Measurements from ENCODE around the gene CDH4.
"Not testable (repeated sequence)": the region's sequence is repeated elsewhere in the genome, so short reads cannot be mapped to it uniquely, and the experiment has no call there.

Gene CDH4

DNA sequence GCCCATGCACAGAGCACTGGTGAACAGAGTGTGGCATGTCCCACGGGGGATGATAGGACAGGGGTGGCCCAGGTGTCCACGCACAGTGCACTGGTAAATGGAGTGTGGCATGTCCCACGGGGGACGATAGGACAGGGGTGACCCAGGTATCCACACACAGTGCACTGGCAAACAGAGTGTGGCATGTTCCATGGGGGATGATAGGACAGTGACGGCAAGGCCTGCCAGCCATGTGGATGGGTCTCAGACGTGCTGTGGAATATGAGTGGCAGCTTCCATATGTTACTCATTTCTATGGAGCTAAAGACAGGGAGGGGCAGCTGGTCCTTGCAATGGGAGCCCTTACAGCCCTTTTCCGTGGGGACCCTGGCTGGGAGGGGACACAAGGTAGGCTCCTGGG, 168.7 kb downstream of the CDH4 start:
- ChIA-PET POLR2A (no interaction called here), CTCF (no interaction called here)
- DNase-seq (ENCODE audit: extremely low spot score) = no peak
- TF ChIP-seq CTCF (IDR thresholded peaks at IDR 0.05; ENCODE audit: control extremely low read depth, extremely low read depth, low read depth, missing control alignments) = no peak

DNA sequence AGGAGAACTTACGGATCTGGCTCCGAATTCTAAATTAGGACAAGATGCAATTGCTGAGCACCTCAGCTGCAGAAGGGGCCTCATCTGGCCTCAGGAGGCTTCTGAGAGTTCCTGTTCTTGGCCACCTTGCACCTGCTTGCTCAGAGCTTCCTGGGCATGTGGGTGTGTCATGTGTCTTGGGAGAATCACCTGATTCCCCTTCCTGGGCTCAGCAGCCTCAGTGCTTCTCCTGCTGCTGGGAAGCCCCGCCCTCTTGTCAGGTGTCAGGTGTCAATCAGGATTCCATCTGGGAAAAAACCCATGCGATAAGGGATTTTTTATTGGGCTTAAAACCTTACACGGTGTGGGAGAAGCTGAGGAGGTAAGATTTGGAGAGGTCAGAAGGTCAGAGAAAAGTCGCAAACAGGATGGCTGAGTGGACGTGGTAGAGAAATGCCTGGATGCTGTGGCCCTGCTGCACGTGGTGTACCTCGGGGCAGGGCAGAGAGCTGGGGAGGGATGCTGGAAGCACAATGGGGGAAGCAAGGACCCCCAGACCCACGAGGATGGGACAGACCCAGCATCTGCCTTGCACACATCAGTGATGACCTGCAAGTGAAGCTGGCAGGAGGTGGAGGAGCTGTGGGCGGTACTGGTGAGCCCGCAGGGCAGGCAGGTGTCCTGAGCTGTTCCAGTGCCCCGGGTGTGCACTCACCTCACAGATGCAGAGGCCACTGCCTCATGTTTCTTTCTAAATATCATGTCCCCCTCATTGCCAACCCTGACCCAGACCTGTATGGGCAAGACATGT, 170.8 kb downstream of the CDH4 start:
- CTCF ChIA-PET = no interaction called here
- no peak for DNase-seq (ENCODE audit: extremely low spot score)
- no peak for TF ChIP-seq CTCF (IDR thresholded peaks at IDR 0.05; ENCODE audit: control extremely low read depth, extremely low read depth, low read depth, missing control alignments)
- POLR2A ChIA-PET = no interaction called here

DNA sequence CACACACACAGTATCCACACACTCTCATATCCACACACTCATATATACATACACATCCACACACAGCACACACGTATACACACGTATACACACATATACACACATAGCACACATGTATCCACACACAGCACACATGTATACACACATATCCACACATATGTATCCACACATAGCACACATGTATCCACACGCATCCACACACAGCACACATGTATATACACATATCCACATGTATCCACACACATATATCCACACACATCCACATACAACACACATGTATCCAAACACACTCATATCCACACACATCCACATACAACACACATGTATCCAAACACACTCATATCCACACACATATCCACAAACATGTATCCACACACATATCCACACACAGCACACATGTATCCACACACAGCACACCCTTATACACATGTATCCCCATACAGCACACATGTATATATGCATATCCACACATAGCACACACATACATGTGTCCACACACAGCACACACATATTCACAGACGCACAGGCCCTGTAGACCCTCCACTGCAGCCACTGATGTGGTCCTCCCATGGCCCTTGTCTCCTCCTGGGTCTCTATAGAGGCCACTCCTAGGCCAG, 172.1 kb downstream of the CDH4 start:
- ChIA-PET CTCF (no interaction called here), POLR2A (no interaction called here)
- no peak for TF ChIP-seq CTCF (IDR thresholded peaks at IDR 0.05; ENCODE audit: control extremely low read depth, extremely low read depth, low read depth, missing control alignments)
- DNase-seq (ENCODE audit: extremely low spot score) = no peak

DNA sequence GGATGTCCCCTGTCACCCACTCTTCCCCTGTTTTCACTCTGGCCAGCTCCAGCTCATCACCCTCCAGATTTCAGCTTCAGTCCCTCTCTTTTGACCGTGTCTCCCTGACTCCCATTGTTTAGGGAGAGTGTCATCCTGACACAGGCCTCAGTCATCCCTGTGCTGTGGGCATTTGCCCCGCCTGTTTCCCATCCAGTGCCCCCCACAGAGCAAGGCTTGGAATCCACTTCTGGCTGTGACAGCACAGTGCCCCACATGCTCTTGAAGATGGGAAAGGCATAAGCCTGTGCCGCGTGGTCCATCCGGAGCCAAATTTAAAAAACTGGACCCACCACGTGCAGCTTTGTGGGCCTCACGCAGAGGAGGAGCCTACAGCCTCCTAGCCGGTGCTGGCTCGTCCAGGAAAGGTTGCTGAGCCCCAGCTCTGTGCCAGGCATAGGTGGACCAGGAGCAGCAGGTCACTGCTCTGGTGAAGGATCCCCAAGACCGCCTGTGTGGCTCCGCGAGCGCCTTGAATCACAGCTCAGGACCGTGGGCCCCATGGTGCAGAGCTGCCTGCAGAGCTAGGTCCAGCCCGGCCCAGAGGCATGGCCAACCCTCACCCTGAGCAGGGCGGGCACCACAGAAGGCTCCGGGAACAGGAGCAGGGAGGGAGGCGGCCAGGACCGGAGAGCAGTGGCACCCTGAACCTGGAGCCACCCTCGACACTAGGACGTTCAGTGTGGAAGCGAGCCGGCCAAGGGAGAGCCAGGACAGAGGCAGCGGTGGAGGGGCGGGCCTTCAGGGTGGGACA, 172.8 kb downstream of the CDH4 start:
- no peak for DNase-seq (ENCODE audit: extremely low spot score)
- ChIA-PET CTCF (no interaction called here), POLR2A (no interaction called here)
- no peak for TF ChIP-seq CTCF (IDR thresholded peaks at IDR 0.05; ENCODE audit: control extremely low read depth, extremely low read depth, low read depth, missing control alignments)

GRCh38 chr20:61425541-61425991, 173.5 kb downstream of the CDH4 start:
- DNase-seq (ENCODE audit: extremely low spot score); POLR2A ChIA-PET; CTCF ChIA-PET: not testable (repeated sequence)

DNA sequence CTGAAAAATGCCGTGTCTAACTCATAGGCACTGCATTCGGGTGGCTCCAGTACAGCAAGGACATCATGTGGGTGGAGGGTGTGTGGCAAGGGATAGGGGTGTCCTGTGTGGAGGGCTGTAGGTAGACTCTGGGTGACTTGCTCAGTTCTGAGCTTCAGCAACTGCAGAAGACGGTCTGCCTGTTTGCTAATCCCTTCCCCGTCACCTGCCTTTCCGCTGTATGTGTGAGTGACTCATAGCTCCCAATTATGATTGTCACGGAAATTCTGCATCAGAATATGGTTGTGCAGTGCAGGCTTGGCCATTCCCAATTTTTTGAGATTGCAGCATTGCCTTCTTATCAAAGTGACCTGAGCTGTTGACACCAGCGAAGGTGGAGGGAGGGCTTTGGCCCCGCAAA, 174.3 kb downstream of the CDH4 start:
- no peak for DNase-seq (ENCODE audit: extremely low spot score)
- ChIA-PET CTCF (no interaction called here), POLR2A (no interaction called here)
- TF ChIP-seq CTCF (IDR thresholded peaks at IDR 0.05; ENCODE audit: control extremely low read depth, extremely low read depth, low read depth, missing control alignments) = no peak
